OCI-LY3 (cell line): ENCODE measurements around the gene TMEM185B.

Experiments
- CTCF ChIP-seq: fragments of 200-600, 300-600 bp; sonication (generic); IDR thresholded peaks from 2 replicates; pipeline ENCODE4 v1.5.1; 2014; ENCODE audit warnings: antibody characterized with exemption, low read length, low read depth
- EZH2phosphoT487 ChIP-seq: fragments of 200-600 bp; shearing (Covaris generic); IDR thresholded peaks from 2 replicates; pipeline ENCODE4 v1.6.1; 2018; ENCODE audit warnings: antibody characterized with exemption, mixed run types, low read depth

DNA sequence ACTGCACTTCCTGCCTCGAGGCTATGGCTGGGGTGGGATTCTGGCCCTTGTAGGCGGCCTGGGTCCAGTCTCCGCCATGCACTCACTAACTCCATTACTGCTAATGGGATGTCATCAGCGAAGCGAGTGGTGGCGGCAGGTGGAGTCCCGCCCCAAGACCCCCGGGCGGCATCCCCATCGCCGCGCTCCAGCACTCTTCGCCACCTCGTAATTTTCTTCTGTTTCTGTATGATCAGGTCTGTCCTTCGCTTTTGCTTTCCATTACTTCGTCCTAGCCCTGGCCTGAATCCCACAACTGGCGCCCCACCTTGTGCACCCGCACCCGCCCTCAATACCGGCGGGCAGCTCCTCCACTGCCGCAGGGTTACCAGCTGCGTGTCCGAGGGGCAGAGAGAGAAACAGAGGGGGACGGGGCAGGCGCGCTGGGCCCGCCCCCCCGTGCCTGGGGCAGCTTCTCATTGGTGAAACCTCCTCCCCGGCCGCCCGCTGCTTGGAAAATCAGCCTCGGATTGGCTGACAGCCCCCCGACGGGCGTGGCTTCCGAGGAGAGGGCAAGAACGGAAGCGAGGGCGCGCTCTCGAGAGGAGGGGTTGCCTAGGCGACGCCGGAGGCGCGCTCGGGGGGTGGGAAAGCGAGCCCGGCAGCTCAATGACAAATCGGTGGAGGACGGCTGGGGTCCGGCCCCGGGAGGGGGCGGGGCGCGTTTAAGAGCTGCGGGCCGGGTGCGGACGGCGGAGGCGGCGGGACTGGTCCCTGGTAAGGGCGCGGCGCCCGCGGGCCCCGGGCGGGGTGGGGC lies 29.2 kb upstream of the TMEM185B start, which contains the start of gene RALB:
- TF ChIP-seq CTCF, result no peak
- no peak for TF ChIP-seq EZH2phosphoT487
